ENCODE measurements around the gene CDKN2C. TPM values are rescaled to one million over a fixed set of nuclear protein-coding genes. Genes with fewer than 3 reads are reported as not detected.
"Not testable (repeated sequence)": the region's sequence is repeated elsewhere in the genome, so short reads cannot be mapped to it uniquely, and the experiment has no call there.

The CDKN2C gene
- total RNA-seq, 2 experiments from 2014 or later = 15.5 to 16.8 TPM

DNA sequence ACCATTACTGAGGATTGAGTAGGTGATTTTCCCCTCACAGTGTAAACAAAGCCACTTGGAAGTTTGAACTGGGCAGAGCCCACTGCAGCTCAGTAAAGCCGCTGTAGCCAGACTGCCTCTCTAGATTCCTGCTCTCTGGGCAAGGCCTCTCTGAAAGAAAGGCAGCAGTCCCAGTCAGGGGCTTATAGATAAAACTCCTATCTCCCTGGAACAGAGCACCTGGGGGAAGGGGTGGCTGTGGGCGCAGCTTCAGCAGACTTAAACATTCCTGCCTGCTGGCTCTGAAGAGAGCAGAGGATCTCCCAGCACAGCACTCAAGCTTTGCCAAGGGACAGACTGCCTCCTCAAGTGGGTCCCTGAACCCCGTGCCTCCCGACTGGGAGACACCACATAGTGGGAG, 35.5 kb downstream of the CDKN2C start:
- intact Hi-C loops (cut with micrococcal nuclease); H3K4me3 Mint-ChIP-seq; CTCF ChIA-PET; H3K36me3 Mint-ChIP-seq; DNase-seq; H3K4me1 Mint-ChIP-seq (ENCODE audit: low read depth); H3K27ac Mint-ChIP-seq; H3K27me3 Mint-ChIP-seq; POLR2A ChIA-PET; H3K9me3 Mint-ChIP-seq: not testable (repeated sequence)

DNA sequence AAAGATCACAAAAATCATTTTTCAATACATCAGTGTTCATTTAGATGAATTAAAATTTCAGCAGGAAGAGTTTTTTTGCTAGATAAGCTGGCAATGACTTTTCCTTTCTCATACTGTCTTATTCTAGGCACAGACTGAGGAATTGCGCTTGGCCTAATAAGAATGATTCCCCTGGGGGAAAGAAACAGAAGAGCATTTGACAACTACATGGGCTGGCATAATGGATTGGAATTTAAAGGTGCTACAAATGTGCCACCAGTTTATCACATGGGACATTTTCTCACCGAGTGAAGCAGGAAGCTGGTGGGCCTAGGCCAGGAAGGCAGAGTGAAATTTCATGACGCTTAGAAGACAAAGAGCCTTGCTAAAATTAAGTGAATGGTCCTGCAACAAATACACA, 39.3 kb downstream of the CDKN2C start:
- no peaks in the 10 kb centered on the region for H3K27me3 Mint-ChIP-seq
- DNase-seq = no peak
- POLR2A ChIA-PET = no interaction called here
- H3K27ac Mint-ChIP-seq = no peak overlapping the region
- peaks cover 7% of the 10 kb centered on the region for H3K9me3 Mint-ChIP-seq
- CTCF ChIA-PET = no interaction called here
- intact Hi-C loops (cut with micrococcal nuclease) = no loop called here
- H3K4me3 Mint-ChIP-seq = no peak overlapping the region
- H3K36me3 Mint-ChIP-seq = no peaks in the 10 kb centered on the region
- H3K4me1 Mint-ChIP-seq (ENCODE audit: low read depth) = no peaks in the 10 kb centered on the region

DNA sequence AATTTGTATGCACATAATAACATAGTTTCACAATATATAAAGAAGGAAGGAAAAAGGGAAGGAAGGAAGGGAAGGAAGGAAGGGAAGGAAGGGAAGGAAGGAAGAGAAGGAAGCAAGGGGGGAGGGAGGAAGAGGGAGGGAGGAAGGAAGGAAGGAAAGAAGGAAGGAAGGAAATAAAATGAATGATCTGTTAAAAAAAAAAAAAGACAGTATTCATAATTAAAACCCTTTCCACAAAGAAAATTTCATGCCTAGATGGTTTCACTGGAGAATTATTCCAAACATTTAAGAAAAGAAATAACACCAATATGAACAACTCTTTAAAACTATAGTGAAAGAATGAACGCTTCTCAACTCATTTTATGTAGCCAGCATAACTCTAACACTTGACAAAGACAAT, 44.8 kb downstream of the CDKN2C start:
- no peaks in the 10 kb centered on the region for H3K36me3 Mint-ChIP-seq
- H3K9me3 Mint-ChIP-seq = peaks cover 3% of the 10 kb centered on the region
- no peak overlapping the region for H3K27ac Mint-ChIP-seq
- ChIA-PET CTCF (no interaction called here), POLR2A (no interaction called here)
- H3K27me3 Mint-ChIP-seq = peaks cover 3% of the 10 kb centered on the region
- intact Hi-C loops (cut with micrococcal nuclease) = no loop called here
- no peak overlapping the region for H3K4me3 Mint-ChIP-seq
- DNase-seq = no peak
- no peaks in the 10 kb centered on the region for H3K4me1 Mint-ChIP-seq (ENCODE audit: low read depth)

DNA sequence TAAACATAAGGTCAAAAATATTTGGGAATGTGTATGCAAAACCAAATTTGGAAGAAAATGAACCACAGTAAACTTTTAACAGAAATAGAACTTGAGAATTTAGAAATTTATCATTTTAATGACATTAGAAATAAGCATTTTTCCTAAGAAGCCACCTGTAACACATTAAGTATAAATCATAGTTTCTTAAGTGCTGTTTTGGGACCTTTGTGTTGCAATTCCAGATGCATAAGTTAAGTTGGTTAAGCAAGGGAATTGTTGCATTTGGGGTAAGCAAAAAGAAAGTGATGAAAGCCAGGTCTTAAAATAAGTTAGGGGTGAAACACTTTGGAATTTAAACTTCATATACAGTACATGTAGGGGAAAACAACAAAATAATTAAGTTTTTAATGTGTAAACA, 49.8 kb downstream of the CDKN2C start:
- Mint-ChIP-seq H3K4me3 (no peak overlapping the region), H3K36me3 (no peaks in the 10 kb centered on the region), H3K27ac (no peak overlapping the region), H3K9me3 (no peaks in the 10 kb centered on the region), H3K4me1 (ENCODE audit: low read depth) (no peaks in the 10 kb centered on the region), H3K27me3 (peaks cover 5% of the 10 kb centered on the region)
- intact Hi-C loops (cut with micrococcal nuclease) = no loop called here
- POLR2A ChIA-PET = no interaction called here
- DNase-seq = no peak
- CTCF ChIA-PET = no interaction called here

Other genes with a start within 250 kb of the CDKN2C start
- gene FAF1, start 10.0 kb upstream of the CDKN2C start, total RNA-seq = 10 to 100 TPM; 77.0 to 84.6 TPM
- not detected for gene C1orf185, start 132.0 kb downstream of the CDKN2C start, total RNA-seq

Data from activated CD4-positive, alpha-beta memory T cell treated with anti-CD3 and anti-CD28 coated beads for 36 hours (primary cell).